ENCODE data around the gene RIC3. TPM values are rescaled to one million over a fixed set of nuclear protein-coding genes. Genes with fewer than 3 reads are reported as not detected.

RIC3 gene
- total RNA-seq, 1 donor from 2014 or later: 12.0 TPM

GRCh38 chr11:8109675-8110074 is 59.1 kb downstream of the RIC3 start:
- no peak for TF ChIP-seq CTCF (conservative IDR thresholded peaks at IDR 0.05)
- Mint-ChIP-seq H3K27ac (no peak overlapping the region), H3K4me3 (no peak overlapping the region), H3K4me1 (ENCODE audit: unreplicated experiment) (peaks cover 13% of the 10 kb centered on the region), H3K9me3 (no peaks in the 10 kb centered on the region), H3K36me3 (no peaks in the 10 kb centered on the region), H3K27me3 (no peaks in the 10 kb centered on the region)
- no peak for DNase-seq (ENCODE audit: extremely low spot score, unreplicated experiment)

GRCh38 chr11:8108421-8108820 is 60.4 kb downstream of the RIC3 start:
- H3K9me3 Mint-ChIP-seq: no peaks in the 10 kb centered on the region
- no peaks in the 10 kb centered on the region for H3K27me3 Mint-ChIP-seq
- no peak for DNase-seq (ENCODE audit: extremely low spot score, unreplicated experiment)
- no peak overlapping the region for H3K4me3 Mint-ChIP-seq
- H3K4me1 Mint-ChIP-seq (ENCODE audit: unreplicated experiment): peaks cover 13% of the 10 kb centered on the region
- H3K27ac Mint-ChIP-seq: no peak overlapping the region
- H3K36me3 Mint-ChIP-seq: no peaks in the 10 kb centered on the region
- TF ChIP-seq CTCF (conservative IDR thresholded peaks at IDR 0.05): no peak

- H3K36me3 Mint-ChIP-seq: no peaks in the 10 kb centered on the region
- peaks cover 13% of the 10 kb centered on the region for H3K4me1 Mint-ChIP-seq (ENCODE audit: unreplicated experiment)
- no peaks in the 10 kb centered on the region for H3K27me3 Mint-ChIP-seq
- no peak overlapping the region for H3K27ac Mint-ChIP-seq
- H3K4me3 Mint-ChIP-seq: no peak overlapping the region
- TF ChIP-seq CTCF (conservative IDR thresholded peaks at IDR 0.05): no peak
- H3K9me3 Mint-ChIP-seq: no peaks in the 10 kb centered on the region
- no peak for DNase-seq (ENCODE audit: extremely low spot score, unreplicated experiment)
Observed at GRCh38 chr11:8107642-8108041, 61.2 kb downstream of the RIC3 start.

- Mint-ChIP-seq H3K36me3 (no peaks in the 10 kb centered on the region), H3K9me3 (no peaks in the 10 kb centered on the region), H3K27me3 (no peaks in the 10 kb centered on the region), H3K27ac (no peak overlapping the region), H3K4me1 (ENCODE audit: unreplicated experiment) (peaks cover 13% of the 10 kb centered on the region), H3K4me3 (no peak overlapping the region)
- DNase-seq (ENCODE audit: extremely low spot score, unreplicated experiment): no peak
- no peak for TF ChIP-seq CTCF (conservative IDR thresholded peaks at IDR 0.05)
Observed at GRCh38 chr11:8106679-8107078, 62.1 kb downstream of the RIC3 start.

- no peak for TF ChIP-seq CTCF (conservative IDR thresholded peaks at IDR 0.05)
- no peak for DNase-seq (ENCODE audit: extremely low spot score, unreplicated experiment)
- Mint-ChIP-seq H3K36me3 (no peaks in the 10 kb centered on the region), H3K4me1 (ENCODE audit: unreplicated experiment) (peaks cover 9% of the 10 kb centered on the region), H3K27ac (no peak overlapping the region), H3K9me3 (no peaks in the 10 kb centered on the region), H3K4me3 (no peak overlapping the region), H3K27me3 (no peaks in the 10 kb centered on the region)
Observed at GRCh38 chr11:8105666-8106065, 63.2 kb downstream of the RIC3 start.

GRCh38 chr11:8105133-8105532 is 63.7 kb downstream of the RIC3 start:
- no peak for TF ChIP-seq CTCF (conservative IDR thresholded peaks at IDR 0.05)
- H3K9me3 Mint-ChIP-seq: no peaks in the 10 kb centered on the region
- no peaks in the 10 kb centered on the region for H3K27me3 Mint-ChIP-seq
- no peak for DNase-seq (ENCODE audit: extremely low spot score, unreplicated experiment)
- H3K36me3 Mint-ChIP-seq: no peaks in the 10 kb centered on the region
- H3K27ac Mint-ChIP-seq: no peak overlapping the region
- no peak overlapping the region for H3K4me3 Mint-ChIP-seq
- H3K4me1 Mint-ChIP-seq (ENCODE audit: unreplicated experiment): peaks cover 6% of the 10 kb centered on the region
